ENCODE measurements around the gene IARS1. TPM values are rescaled to one million over a fixed set of nuclear protein-coding genes. Genes with fewer than 3 reads are reported as not detected.

IARS1 gene
- total RNA-seq, 1 donor from 2014 or later, result 260 TPM

DNA sequence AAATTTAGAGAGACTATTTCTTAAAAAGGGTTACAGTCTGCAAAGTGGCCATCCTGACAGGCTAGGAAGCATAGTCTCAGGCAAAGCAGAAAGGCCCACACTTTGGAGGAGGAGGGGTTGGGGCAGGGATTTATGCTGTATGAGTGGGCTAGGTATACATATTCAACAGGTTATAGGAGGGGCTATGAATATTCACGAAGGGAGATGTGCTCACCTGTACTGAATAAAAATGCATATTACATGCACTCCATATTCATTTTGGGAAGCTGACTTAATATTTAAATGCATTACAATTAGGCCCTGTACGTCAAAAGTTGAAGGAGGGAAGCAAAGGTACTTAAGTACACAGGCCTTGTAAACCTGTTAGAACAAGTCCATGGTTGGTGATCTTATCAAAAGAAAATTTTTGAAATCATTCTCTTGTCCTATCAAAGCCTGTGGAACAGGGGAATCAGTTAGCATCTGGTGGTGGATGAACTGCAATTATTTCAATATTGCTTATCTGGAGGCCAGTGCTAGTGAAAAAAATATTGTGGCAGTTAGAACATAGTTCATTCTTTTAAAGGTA, 33.9 kb upstream of the IARS1 start:
- Mint-ChIP-seq H3K9me3 (no peaks in the 10 kb centered on the region), H3K36me3 (no peaks in the 10 kb centered on the region), H3K4me1 (peaks cover 20% of the 10 kb centered on the region), H3K27ac (no peak overlapping the region), H3K4me3 (peak overlapping the region; percentile 97), H3K27me3 (ENCODE audit: insufficient read depth, low read depth) (no peaks in the 10 kb centered on the region)
- peaks cover 24% of the 10 kb centered on the region for H3K79me2 ChIP-seq (ENCODE audit: low read depth)
- no peak for DNase-seq (ENCODE audit: low spot score)
- H3K4me3 ChIP-seq, result no peak overlapping the region
- H3K9me3 ChIP-seq (ENCODE audit: low read depth), result no peaks in the 10 kb centered on the region
- no peak overlapping the region for H3K27ac ChIP-seq
- no peaks in the 10 kb centered on the region for H4K20me1 ChIP-seq (ENCODE audit: low read depth)
- no peak overlapping the region for H3K9ac ChIP-seq
- no peak overlapping the region for H3K4me2 ChIP-seq
- no peaks in the 10 kb centered on the region for H3K27me3 ChIP-seq
- H3K36me3 ChIP-seq, result no peaks in the 10 kb centered on the region
- peaks cover 15% of the 10 kb centered on the region for H3K4me1 ChIP-seq
- peaks cover 4% of the 10 kb centered on the region for H3F3A ChIP-seq (ENCODE audit: low read depth)
- TF ChIP-seq EZH2phosphoT487 (IDR thresholded peaks at IDR 0.05), result no peak
- TF ChIP-seq, protein P1, sequence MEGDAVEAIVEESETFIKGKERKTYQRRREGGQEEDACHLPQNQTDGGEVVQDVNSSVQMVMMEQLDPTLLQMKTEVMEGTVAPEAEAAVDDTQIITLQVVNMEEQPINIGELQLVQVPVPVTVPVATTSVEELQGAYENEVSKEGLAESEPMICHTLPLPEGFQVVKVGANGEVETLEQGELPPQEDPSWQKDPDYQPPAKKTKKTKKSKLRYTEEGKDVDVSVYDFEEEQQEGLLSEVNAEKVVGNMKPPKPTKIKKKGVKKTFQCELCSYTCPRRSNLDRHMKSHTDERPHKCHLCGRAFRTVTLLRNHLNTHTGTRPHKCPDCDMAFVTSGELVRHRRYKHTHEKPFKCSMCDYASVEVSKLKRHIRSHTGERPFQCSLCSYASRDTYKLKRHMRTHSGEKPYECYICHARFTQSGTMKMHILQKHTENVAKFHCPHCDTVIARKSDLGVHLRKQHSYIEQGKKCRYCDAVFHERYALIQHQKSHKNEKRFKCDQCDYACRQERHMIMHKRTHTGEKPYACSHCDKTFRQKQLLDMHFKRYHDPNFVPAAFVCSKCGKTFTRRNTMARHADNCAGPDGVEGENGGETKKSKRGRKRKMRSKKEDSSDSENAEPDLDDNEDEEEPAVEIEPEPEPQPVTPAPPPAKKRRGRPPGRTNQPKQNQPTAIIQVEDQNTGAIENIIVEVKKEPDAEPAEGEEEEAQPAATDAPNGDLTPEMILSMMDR (IDR thresholded peaks at IDR 0.05), result no peak
- no peak for TF ChIP-seq EZH2 (IDR thresholded peaks at IDR 0.05)
- no peak overlapping the region for H2AFZ ChIP-seq (replicated peaks)

DNA sequence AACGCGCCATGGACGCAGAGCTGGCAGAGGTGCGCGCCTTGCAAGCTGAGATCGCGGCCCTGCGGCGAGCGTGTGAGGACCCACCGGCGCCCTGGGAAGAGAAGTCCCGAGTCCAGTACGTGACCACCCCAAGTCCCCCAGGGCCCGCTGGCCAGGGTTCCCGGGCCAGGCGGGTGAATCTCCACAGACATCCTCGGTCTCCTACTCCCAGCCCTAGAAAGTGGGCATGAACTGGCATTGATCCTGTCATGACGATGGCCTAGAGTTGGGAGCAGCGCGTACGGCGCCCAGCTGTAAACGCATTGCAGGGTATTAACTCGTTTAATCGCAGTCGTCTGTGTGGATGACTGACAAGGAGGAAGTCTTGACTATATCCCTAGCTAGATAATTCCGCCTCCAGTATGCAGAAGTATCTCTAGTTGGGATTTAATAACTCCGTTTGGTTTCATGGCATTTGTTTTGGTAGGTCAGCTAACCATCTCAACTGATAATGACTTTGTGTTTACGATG, 32.5 kb upstream of the IARS1 start:
- Histone ChIP-seq H3K4me2 (peak overlapping the region; percentile 85), H3K36me3 (no peaks in the 10 kb centered on the region), H2AFZ (replicated peaks) (peak overlapping the region; percentile 100), H3K4me1 (peaks cover 15% of the 10 kb centered on the region), H3K4me3 (peak overlapping the region; percentile 82), H3K27me3 (no peaks in the 10 kb centered on the region), H3K79me2 (ENCODE audit: low read depth) (peaks cover 24% of the 10 kb centered on the region), H3K27ac (no peak overlapping the region), H4K20me1 (ENCODE audit: low read depth) (no peaks in the 10 kb centered on the region), H3K9ac (peak overlapping the region; percentile 96), H3K9me3 (ENCODE audit: low read depth) (no peaks in the 10 kb centered on the region), H3F3A (ENCODE audit: low read depth) (peaks cover 4% of the 10 kb centered on the region)
- Mint-ChIP-seq H3K27ac (no peak overlapping the region), H3K4me1 (peaks cover 20% of the 10 kb centered on the region), H3K36me3 (peaks cover 2% of the 10 kb centered on the region), H3K9me3 (no peaks in the 10 kb centered on the region), H3K27me3 (ENCODE audit: insufficient read depth, low read depth) (no peaks in the 10 kb centered on the region), H3K4me3 (peak overlapping the region; percentile 97)
- DNase-seq (ENCODE audit: low spot score), result no peak
- TF ChIP-seq EZH2phosphoT487 (IDR thresholded peaks at IDR 0.05) (no peak), EZH2 (IDR thresholded peaks at IDR 0.05) (no peak)
- TF ChIP-seq, protein P1 (IDR thresholded peaks at IDR 0.05), result no peak

DNA sequence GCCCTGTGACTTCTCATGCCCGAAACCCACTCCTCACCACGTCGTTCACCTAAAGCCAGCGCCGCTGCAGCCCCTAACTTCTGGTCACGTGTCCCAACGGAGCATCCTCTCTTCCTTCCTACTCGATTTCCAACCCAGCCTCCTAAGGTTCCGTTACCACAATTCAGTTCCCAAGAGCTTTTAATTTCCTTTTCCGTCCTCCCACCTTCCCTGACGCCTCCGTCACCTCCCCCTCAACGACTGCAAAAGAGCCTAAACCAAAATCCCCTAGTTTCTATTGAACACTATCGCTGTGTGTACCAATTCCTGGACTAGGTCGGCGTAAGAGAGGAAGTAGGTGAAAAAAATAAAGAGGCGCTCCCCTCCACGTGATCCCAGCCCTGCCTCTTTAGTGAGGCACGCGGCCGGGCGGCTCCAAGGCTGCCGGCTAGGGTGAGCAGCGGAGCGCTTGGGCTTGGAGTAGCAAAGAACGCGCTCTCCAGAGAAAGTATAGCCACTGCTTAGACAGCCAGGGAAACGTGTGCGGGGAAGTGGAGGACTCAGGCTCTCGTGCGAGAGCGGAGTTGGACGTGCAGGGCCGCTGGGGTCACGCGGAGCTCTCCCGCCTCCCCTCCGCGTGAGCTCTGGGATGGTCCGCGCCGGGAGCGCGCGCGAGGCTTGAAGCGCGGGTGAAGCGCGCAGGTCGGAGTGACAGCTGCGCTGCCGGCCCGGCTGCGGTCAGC, 31.9 kb upstream of the IARS1 start, which contains the start of the genes CENPP and NOL8:
CENPP (plus strand) TSS at position 685 of the 722 bp plus-strand sequence.
NOL8 (minus strand) TSS at position 82 of the 722 bp plus-strand sequence. CDS start 1,189 bp downstream, outside the sequence.
- H3K79me2 ChIP-seq (ENCODE audit: low read depth), result peaks cover 24% of the 10 kb centered on the region
- H3K4me1 ChIP-seq, result peaks cover 15% of the 10 kb centered on the region
- Mint-ChIP-seq H3K27me3 (ENCODE audit: insufficient read depth, low read depth) (no peaks in the 10 kb centered on the region), H3K4me3 (peak within 1 kb of the TSS; percentile 97), H3K4me1 (peaks cover 20% of the 10 kb centered on the region), H3K9me3 (no peaks in the 10 kb centered on the region), H3K36me3 (peaks cover 2% of the 10 kb centered on the region), H3K27ac (peak within 1 kb of the TSS; percentile 100)
- H3K27ac ChIP-seq, result peak within 1 kb of the TSS; percentile 97
- H3K4me2 ChIP-seq, result peak within 1 kb of the TSS; percentile 85
- H3K27me3 ChIP-seq, result no peaks in the 10 kb centered on the region
- H3K4me3 ChIP-seq, result peak within 1 kb of the TSS; percentile 82
- DNase-seq (ENCODE audit: low spot score), result peak; percentile 94
- peaks cover 4% of the 10 kb centered on the region for H3F3A ChIP-seq (ENCODE audit: low read depth)
- H3K9me3 ChIP-seq (ENCODE audit: low read depth), result no peaks in the 10 kb centered on the region
- no peaks in the 10 kb centered on the region for H4K20me1 ChIP-seq (ENCODE audit: low read depth)
- peak within 1 kb of the TSS; percentile 100 for H2AFZ ChIP-seq (replicated peaks)
- H3K36me3 ChIP-seq, result no peaks in the 10 kb centered on the region
- H3K9ac ChIP-seq, result peak within 1 kb of the TSS; percentile 96
- TF ChIP-seq, protein P1 (IDR thresholded peaks at IDR 0.05), result no peak
- TF ChIP-seq EZH2 (IDR thresholded peaks at IDR 0.05), result no peak
- no peak for TF ChIP-seq EZH2phosphoT487 (IDR thresholded peaks at IDR 0.05)
